ENCODE data around the gene MAST3.
"Not testable (repeated sequence)": the region's sequence is repeated elsewhere in the genome, so short reads cannot be mapped to it uniquely, and the experiment has no call there.

Gene MAST3

DNA sequence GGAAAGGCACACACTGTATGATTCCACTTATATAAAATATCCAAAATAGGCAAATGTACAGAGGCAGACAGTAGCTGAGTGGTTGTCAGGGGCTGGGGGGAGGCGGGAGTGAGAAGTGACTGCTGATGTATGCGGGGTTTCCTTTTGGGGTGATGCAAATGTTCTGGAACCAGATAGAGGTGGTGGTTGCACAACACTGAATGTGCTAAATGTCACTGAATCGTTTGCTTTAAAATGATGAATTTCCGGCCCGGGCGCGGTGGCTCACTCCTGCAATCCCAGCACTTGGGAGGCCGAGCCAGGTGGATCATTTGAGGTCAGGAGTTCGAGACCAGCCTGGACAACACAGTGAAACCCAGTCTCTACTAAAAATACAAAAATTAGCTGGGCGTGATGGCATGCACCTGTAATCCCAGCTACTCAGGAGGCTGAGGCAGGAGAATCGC, 8.5 kb upstream of the MAST3 start:
- DNase-seq: not testable (repeated sequence)

DNA sequence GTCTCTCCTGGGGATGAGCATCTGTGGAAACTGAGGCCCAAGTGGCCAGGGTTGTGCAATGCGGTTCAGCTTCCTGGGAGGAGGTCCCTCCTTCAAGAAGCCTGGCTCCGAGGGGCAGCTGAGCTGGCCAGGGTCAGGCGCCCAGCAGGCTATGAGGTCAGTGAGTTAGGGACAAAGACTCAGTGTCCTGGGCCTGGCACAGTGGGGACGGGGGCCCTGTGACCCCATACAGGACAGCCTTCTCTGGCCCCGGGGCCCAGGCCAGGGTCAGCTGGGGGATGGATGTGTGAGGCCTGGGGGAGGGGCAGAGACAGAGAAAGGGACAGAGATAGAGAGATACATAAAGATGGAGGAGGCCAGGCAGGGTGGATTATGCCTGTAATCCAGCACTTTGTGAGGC, 7.9 kb upstream of the MAST3 start:
- no peak for DNase-seq

DNA sequence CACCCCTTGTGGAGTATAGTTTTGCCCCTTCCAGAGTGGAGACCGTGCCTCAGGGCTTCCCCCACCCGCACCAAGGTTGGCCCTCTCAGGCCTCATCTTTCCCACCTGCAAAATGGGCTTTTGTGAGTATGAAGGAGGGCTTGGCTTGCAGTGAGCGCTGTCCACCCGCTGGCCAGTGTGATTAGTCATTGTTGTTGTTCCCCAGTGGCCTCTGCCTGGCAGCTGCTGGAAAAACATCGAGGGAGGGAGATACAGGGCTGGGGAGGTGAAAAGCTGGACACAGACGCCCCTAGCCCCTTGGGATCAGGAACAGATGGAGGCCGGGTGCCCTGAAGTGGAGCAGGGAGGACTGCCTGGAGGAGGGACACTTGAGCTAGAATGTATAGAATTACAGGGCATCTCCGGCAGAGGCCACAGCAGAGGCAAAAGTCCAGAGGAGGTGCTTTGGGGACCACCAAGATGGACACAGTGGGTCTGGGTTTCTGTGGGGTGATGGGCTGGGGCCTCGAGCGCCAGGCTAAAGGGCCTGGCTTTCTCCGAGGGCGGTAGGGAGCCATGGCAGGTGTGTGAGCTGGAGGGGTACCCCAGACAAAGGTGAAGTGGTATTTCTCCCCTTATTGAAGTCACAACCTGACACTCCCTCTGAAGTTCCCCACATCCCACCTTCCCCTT, 6.9 kb upstream of the MAST3 start:
- no peak for DNase-seq

DNA sequence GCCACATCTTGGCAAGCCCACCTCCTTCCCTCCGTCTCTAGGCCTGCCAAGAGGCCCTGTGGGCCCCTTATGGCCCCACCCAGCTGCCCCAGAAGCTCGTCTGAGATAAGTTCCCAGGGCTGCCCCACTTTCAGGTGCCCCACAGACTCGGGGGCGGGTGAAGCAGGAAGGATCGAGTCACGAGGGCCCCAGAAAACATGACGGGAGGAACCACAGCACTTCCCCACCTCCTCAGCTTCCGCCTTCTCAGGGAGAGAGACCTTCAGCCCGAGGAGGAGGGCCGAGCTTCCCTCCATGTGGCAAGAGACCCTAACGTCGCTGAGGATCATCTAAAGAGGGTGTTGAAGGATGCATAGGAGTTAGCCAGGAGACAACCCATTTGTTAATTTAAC, 6.4 kb upstream of the MAST3 start:
- DNase-seq: no peak

DNA sequence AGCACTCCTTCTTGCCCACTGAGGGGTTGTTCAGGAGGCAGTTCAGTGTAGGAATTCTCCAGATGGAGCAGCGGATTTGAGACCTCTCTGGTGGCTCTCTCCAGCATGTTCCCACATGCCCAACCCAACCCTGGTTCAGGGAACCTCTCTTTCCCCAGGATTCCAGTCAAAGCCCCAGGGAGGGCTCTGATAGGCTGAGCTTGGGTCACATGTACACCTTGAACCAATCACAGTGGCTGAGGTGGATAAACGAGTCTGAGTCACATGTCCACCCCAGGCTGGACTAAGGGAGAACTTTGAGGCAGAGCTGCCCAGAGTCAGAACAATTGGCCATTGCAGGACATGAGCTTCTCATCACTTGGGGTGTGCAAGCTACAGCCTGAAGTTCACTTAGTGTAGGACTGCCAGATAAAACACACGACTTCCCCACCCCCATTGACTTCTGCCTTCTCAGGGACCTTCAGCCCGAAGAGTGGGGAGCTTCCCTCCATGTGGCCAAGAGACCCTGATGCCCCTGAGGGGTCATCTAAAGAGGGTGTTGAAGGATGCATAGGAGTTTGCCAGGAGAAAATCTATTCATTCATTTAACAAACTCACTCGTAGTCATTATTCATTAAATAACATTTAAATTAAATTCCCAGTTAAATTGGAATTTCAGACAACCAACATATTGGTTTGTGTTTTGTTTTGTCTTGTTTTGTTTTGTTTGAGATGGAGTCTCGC, 4.0 kb upstream of the MAST3 start:
- DNase-seq: no peak

DNA sequence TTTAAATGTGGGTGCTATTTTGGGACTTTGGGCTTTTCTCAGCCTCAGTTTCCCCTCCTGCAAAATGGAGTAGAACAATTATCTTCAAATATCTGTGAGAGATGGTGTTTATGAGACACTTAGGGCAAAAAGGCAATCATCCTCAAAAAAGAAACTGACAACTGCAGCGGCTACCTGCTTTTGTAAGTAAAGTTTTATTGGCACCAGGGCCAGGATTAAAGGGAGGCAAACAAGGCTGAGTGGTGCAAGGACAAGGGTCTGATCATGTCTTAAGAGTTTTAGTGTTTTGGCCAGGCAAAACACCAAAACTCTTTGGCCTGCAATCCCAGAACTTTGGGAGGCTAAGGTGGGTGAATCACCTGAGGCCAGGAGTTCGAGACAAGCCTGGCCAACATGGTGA, 1.3 kb upstream of the MAST3 start:
- DNase-seq: no peak

DNA sequence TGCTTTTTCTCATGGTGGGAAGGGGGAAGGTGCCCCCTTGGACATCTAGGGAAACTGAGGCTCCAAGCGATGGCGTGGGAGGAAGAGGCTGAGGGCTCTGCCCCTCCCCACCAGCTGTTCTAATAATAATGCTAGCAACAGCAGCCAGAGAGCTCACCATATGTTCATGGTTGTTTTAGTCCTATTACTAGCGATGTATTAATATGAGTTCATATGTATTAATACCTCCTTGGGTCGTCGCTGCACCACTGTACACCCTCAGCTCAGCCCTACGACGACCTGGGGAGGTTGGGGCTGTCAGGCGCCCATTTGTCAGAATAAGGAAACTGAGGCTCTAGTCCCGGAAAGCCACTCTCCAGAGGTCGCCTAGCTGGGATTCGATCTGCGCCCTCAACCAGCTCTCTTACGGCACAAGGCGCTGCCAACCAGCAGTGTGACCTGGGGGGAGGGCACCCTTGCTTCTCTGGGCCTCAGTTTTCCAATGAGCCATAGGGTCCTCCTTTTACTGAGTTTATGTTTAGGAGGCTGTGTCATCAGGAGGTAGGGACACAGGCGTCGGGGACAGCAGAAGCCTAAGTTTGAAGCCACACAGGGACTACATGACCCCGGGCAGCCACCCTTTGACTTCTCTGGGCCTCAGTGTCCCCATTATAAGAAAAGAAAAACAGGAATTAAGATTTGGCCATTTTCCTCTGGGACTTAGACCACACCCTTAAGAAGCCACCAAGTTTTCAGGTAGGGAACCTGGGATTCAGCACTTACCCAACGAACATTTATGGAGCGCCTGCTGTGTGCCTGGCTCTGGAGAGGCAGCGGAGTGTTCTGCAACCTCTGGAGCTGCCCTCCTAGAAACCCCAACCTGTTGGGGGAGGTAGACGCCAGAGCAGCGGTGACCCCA, 664 bp downstream of the MAST3 start:
- DNase-seq: no peak

DNA sequence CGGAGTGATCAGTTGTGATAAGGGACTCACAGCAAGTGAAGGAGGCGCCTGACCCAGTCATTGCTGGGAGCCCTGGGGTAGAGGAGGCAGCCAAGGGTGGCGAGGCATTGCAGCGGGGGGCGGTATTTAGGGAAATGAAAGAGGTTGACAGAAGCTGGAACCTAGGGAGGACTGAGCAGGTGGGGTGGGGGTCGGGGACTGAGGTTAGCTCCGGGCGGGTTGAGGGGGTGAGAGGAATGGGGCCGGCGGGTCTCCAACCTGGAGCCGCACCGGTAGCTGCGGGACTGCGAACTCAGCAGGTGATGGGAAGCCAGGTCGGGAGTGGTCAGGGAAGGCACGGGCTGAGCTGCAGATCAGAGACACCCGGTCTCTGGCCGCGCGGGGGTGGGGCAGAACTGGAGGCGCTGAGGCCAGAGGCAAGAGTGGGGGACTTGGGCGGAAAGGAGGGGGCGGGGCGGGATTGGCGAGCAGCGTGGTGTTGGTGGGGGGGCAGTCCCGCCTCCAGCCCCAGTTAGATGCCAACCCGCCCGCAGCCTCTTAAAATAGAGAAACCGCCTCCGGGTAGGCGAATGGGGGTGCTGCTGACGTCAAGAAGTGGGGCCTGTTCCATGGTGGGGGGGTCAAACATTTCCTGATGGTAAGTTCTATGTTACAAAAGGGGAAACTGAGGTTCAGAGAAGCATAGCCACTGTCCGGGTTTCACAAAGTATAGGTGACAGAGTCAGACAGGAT, 1.5 kb downstream of the MAST3 start:
- DNase-seq: no peak

DNA sequence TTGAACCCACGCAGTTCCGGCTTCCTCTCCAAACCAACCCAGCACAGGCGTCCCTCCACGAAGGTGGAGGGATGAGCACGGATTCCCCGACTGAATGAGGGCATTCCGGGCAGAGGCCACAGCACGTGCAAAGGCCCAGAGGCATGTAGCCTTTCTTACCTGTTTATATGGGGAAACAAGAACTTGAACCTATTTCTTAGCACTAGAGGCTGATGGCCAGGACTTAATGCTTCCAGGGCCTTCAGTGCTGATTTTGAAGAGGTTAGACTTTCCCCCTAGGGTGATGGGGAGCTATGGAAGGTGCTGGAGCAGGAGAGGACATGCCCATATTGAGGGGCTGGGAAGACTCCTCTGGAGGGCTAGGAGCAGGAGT, 2.0 kb downstream of the MAST3 start:
- DNase-seq: no peak

DNA sequence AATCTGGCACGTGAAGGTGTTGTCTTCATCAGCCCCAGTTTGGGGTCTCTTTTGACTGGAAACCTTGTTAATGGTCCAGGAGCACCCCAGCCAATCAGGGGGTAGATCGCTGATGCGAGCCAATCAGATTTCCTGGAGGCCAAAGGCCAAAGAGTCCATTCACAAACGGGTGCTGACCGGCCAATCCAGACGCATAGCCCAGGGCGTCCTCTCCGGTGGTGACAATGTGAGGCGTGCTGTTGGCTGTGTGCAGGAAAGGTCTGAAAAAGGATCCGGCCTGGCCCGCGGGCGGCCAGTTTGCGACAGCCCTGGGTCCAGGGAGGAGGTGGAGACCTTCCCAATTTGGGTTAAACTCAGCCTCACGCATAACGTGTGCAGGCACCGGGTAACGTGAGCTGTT, 3.1 kb downstream of the MAST3 start:
- no peak for DNase-seq

DNA sequence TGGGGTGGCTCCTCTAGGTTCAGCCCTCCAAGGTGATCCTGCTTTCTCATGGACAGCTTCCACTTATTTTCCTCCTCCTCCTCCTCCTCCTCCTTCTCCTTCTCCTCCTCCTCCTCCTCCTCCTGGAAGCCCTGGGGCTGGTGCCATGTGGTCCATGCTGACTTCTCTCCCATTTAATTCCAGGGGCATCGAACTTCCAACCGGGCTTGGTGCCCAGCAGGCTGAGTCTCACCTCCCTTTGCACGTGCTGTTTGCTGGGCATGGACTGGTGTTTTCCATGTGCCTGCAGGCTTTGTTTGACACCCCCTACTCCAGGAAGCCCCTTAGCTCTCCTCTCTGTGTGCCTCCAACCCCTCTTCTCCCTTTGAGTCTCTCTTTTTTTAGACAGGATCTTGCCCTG, 3.7 kb downstream of the MAST3 start:
- no peak for DNase-seq

DNA sequence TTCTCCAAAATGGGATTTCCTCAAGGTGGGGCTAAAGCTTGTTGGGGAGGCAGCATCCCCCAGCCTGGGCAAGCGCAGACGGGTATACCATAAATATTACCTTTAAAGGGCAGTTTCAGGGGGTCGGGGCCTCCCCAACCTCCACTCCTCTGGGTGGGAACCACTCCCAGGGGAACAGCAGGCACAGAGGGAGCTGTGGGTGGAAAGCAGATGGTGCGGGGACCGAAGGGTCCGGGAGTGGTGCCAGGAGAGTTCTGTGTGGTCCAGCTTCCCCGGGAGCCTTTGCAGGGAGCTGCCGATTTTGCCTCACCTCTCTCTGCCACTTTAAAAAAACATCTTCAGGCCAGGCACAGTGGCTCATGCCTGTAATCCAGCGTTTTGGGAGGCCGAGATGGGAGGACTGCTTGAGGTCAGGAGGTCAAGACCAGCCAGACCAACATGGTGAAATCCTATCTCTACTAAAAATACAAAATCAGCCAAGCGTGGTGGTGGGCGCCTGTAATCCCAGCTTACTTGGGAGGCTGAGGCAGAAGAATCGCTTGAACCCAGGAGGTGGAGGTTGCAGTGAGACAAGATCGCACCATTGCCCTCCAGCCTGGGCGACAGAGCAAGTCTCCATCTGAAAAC, 5.5 kb downstream of the MAST3 start:
- DNase-seq: no peak

DNA sequence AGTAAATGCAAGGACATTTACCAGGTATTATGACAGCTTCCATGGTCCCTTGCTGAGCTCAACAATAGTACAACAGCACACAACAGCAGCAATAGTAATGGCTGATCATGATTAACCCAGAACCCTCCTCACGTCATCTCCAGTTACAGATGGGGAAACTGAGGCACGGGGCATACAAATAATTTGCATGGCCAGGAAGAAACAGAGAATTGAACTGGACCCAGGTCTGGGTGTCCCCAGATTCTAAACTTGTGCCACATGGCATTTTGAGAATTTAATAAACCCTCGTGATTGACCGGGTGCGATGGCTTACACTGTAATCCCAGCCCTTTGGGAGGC, 7.2 kb downstream of the MAST3 start:
- DNase-seq: no peak

DNA sequence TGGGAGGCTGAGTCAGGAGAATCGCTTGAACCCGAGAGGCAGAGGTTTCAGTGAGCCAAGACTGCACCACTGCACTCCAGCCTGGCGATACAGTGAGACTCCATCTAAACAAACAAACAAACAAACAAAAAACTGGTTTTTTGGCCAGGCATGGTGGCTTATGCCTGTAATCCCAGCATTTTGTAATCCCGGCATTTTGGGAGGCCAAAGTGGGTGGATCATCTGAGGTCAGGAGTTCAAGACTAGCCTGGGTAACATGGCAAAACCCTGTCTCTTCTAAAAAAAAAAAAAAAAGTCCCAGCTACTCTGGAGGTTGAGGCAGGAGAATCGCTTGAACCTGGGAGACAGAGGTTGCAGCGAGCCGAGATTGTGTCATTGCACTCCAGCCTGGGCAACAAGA, 7.7 kb downstream of the MAST3 start:
- not testable (repeated sequence) for DNase-seq

DNA sequence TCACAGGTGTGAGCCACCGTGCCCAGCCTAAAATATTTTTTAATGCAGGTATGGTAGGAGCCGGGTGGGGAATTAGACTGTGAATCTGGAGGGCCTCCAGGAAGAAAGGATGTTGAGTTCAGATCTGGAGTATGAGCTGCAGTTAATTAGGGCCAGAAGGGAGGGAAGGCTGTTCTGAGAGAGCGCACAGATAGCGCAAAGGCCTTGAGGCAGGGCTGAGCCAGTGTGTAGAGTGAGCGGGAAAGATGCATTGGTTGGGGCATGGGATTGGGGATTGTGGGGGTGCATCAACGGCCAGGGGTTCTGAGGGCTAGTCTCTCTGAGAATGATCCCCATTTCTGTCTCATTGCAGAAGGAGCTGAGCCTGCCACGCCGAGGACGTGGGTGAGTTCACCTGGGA, 9.7 kb downstream of the MAST3 start:
- no peak for DNase-seq

DNA sequence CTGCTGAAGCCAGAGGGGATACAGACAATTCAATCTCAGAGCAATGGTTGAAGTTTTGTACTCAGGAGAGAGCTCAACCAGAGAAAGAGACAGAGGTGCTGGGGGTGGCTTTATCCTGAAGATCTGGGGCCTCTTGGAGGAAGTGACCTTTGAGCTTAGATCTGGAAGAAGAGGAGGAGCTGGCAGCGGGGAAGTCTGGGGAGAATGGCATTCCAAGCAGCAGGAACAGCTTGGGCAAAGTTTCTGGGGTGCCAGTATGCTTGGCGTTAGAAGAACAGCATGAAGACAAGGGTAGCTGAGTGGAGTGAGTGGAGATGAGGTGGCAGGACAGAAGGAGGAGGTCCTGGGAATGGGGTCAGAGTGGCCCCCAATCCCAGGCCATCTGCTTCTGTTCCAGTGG, 11.3 kb downstream of the MAST3 start:
- no peak for DNase-seq

DNA sequence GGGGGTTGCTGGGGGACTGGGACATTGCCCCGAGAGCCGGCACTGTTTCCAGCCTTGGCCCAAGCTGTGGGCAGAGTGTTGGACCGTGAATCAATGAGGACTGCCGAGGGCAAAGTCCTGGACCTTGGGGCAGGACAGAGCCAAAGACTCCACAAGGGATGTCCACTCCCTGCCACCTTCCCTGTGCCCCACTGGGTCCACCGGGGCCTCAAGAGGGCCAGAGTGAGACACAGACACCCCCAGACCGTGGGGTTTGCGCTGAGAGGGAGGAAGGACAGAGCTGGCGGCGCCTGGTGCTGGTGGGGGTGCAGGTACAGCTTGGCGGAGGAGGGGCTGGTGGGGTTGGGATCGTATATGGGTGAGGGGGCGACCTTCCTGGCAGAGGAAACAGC, 11.8 kb downstream of the MAST3 start:
- no peak for DNase-seq

DNA sequence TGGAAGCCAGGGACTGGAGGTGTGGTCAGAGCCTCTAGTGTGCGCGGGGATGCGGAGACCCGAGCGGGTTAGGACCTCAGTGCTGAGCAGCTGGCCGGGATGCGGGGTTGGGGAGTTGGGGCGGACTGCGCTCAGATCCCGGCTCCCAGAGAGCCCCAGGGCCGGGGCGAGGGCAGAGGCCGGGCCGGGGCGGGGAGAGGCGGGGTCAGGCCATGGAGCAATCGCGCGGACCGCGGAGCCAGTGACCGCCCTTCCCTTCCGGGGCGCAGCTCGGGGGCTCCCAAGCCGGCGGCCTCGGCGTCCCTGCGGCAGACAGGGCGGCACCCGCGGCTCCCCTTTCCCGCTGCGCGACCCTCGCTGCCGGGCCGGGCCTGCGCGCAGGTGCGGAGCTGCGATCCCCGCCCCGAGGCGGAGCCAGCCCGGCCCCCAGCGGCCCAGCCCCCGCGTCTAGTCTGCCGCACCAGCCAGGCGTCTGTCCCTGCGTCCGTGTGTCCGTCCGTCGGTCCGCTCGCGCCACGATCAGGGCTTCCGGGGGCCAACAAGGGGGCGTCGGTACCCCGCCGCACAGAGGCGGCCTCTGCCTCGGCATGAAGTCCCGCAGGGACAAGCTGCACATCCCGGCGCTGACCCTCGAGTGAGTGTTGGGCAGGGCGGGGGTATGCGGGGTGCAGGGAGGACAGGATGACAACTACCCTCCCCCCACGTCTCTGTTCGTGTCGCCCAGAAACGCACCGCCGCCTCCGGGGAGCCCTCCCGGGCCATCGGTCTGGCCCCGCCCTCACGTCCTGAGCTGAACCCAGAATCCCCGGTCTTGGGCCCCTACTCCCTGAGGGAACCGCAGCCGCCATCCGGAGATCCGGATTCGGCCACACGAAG, 12.4 kb downstream of the MAST3 start:
- DNase-seq: peak; percentile 57

DNA sequence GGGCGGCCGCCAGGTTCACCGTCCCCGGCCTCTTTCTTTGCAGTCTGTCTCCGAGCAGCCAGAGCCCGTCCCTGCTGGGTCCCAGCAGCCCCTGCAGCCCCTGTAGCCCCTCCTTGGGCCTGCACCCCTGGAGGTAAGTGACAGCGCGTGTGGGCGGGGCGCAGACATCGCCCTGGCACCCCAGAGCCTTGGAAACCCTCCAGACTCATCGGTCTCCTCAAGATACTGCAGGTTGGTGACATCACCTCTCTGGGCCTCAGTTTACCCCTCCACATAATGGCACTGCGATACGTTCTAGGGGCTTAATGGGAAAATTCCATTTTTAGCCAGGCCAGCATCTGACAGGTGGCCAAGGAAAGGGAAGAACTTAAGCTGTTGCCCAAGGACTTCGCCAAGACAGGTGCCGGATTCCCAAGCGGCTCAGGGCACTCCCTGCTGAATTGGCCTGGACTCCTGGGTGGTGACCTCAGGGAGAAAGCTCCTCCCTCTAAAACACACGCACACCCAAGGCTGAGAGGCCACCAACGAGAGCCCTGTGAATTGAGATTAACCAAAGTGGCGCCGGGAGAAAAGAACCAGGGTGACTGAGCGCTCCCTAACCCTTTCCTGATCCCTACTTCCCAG, 13.1 kb downstream of the MAST3 start:
- no peak for DNase-seq

DNA sequence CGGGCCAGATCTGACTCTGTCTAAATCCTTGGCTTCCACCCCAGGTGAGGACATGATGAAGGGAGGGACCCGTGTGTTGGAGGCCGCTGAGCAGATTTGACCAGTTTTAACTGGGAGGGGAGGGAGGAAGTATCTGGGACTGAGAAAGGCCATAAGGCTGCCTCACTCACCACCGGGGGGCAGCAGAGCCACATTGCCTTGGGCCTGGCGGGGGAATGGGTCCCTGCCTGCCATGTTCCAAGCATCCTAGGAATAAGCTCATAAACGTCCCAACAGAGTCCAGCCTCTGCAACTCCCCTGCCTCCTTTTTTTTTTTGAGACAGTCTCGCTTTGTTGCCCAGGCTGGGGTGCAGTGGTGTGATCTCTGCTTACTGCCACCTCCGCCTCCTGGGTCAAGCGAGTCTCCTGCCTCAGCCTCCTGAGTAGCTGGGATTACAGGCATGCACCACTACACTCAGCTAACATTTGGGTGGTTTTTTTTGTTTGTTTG, 15.5 kb downstream of the MAST3 start:
- DNase-seq: peak; percentile 93

DNA sequence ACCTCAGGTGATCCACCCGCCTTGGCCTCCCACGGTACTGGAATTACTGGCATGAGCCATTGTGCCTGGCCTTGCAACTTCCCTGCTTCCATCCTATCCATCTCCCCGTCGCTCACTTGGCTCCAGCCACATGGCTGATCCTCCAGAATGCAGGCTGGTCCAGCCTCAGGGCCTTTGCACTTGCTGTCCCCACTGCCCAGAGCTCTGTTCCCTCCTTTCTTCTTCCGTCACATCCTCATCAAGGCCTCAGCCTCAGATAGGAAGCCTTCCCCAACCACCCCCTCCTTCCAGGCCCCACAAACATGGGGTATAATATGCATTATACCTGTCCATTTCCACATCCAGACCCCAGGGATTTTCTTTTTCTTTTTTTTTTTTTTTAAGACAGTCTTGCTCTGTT, 16.2 kb downstream of the MAST3 start:
- no peak for DNase-seq
